Erythroblast (primary cell): ENCODE data around the gene ANKH.

Source experiments
- GATA1 ChIP-seq: IDR thresholded peaks from 2 replicates; pipeline ENCODE4 v1.6.1; 2011; ENCODE audit warnings: low read depth, mild to moderate bottlenecking, control low read depth, low read length, moderate library complexity
- POLR2A ChIP-seq: IDR thresholded peaks from 2 replicates; pipeline ENCODE4 v1.6.1; 2011; ENCODE audit warnings: mild to moderate bottlenecking, low read length

GRCh38 chr5:14807471-14807870 is 64.1 kb downstream of the ANKH start:
- no peak for TF ChIP-seq GATA1
- no peak for TF ChIP-seq POLR2A
